ENCODE measurements around the gene NR2E1. TPM values are rescaled to one million over a fixed set of nuclear protein-coding genes. Genes with fewer than 3 reads are reported as not detected.

NR2E1 gene
- total and polyA plus RNA-seq, 2 of the 4 experiments (the other 2 are of a cell fraction) = not detected

- no peak for TF ChIP-seq SMC3 (IDR thresholded peaks at IDR 0.05; ENCODE audit: low read depth, low read length)
These were observed 9.5 kb upstream of the NR2E1 start (continued) for GRCh38 chr6:108156180-108156937.

- Histone ChIP-seq H3K4me3 (ENCODE audit: insufficient read depth, low read depth, low read length) (no peak overlapping the region), H4K91ac (ENCODE audit: insufficient read depth, low read depth, low read length) (no peak overlapping the region), H3K23ac (ENCODE audit: low read depth, low read length) (no peak overlapping the region), H2BK15ac (ENCODE audit: low read depth, low read length) (no peak overlapping the region), H3K9me3 (ENCODE audit: control insufficient read depth, insufficient read depth, low read length) (peaks cover 14% of the 10 kb centered on the region), H3K4ac (ENCODE audit: low read depth, low read length) (no peak overlapping the region), H3K56ac (ENCODE audit: extremely low read depth, insufficient read depth, low read length) (no peak overlapping the region), H3K27me3 (ENCODE audit: control insufficient read depth, insufficient read depth, low read length) (peaks cover 71% of the 10 kb centered on the region), H2BK5ac (ENCODE audit: low read depth, low read length, poor library complexity, severe bottlenecking) (no peak overlapping the region), H3K4me2 (ENCODE audit: low read depth, low read length) (no peak overlapping the region), H2AK5ac (ENCODE audit: low read depth, low read length) (no peak overlapping the region), H3K79me1 (ENCODE audit: low read depth in 1 of 2, low read length in 2 of 2) (no peaks in the 10 kb centered on the region), H2AK9ac (replicated peaks; ENCODE audit: low read depth, low read length, poor library complexity) (no peak overlapping the region), H2AFZ (replicated peaks; ENCODE audit: low read length, poor library complexity) (no peak overlapping the region), H3K14ac (replicated peaks; ENCODE audit: low read depth, low read length) (no peak overlapping the region), H3K36me3 (ENCODE audit: control insufficient read depth, insufficient read depth, low read length) (no peaks in the 10 kb centered on the region), H3K9ac (ENCODE audit: low read depth, low read length) (no peak overlapping the region), H3K9me1 (ENCODE audit: insufficient read depth, low read length) (no peaks in the 10 kb centered on the region), H4K5ac (ENCODE audit: low read depth, low read length) (no peak overlapping the region), H2BK20ac (ENCODE audit: low read depth, low read length) (no peak overlapping the region), H4K20me1 (ENCODE audit: insufficient read depth, low read length) (no peaks in the 10 kb centered on the region), H3K18ac (ENCODE audit: low read depth, low read length) (no peak overlapping the region), H3K27ac (ENCODE audit: insufficient read depth, low read length) (no peak overlapping the region), H4K8ac (ENCODE audit: low read depth in 2 of 2, low read length in 2 of 2) (no peak overlapping the region), H3K4me1 (ENCODE audit: control insufficient read depth, insufficient read depth, low read length) (no peaks in the 10 kb centered on the region; the same call in 1 of the 2 replicates), H2BK120ac (ENCODE audit: low read depth, low read length) (no peak overlapping the region)
- no peak for DNase-seq
- WGBS, 2 experiments (ENCODE audit: extremely low coverage in 2 of 2, insufficient read length in 1 of 2) = 10% methylated on average over 6 of the region's 8 CpGs; no CpG with 5 or more reads in 1 of the 2 experiments
- intact Hi-C loops (cut with micrococcal nuclease) (no loop called here), dilution Hi-C loops (cut with HindIII; ENCODE audit: low sequenced_read_pairs, unreplicated experiment) (no loop called here), in situ Hi-C loops (cut with MboI; ENCODE audit: low sequenced_read_pairs) (no loop called here)
- CTCF ChIA-PET = no interaction called here
- POLR2A ChIA-PET (ENCODE audit: unreplicated experiment) = no interaction called here
- ATAC-seq (ENCODE audit: low read depth) = no peak
- TF ChIP-seq CEBPB (IDR thresholded peaks at IDR 0.05; ENCODE audit: low read depth, low read length) (no peak), RAD21 (IDR thresholded peaks at IDR 0.05; ENCODE audit: low read length) (no peak), FOS (IDR thresholded peaks at IDR 0.05; ENCODE audit: low read depth, low read length) (no peak), ELK1 (IDR thresholded peaks at IDR 0.05; ENCODE audit: borderline replicate concordance, low read depth, low read length) (no peak), MXI1 (IDR thresholded peaks at IDR 0.05; ENCODE audit: borderline replicate concordance, low read depth, low read length) (no peak), RFX5 (IDR thresholded peaks at IDR 0.05; ENCODE audit: low read depth, low read length) (no peak), MAFK (IDR thresholded peaks at IDR 0.05; ENCODE audit: low read depth, low read length) (no peak)
- no TSS peak for BruUV-seq (replicated peaks)
These were observed 8.9 kb upstream of the NR2E1 start for GRCh38 chr6:108156938-108157233.

Measured in IMR-90 (cell line).